Activated naive CD8-positive, alpha-beta T cell treated with anti-CD3 and anti-CD28 coated beads, Interleukin-2, amount 50 U/mL, for 16 hours (primary cell): ENCODE data around the gene WDPCP.
"Not testable (repeated sequence)": the region's sequence is repeated elsewhere in the genome, so short reads cannot be mapped to it uniquely, and the experiment has no call there.

Experiments used
- DNase-seq: peaks from one replicate; pipeline ENCODE4 v3.0.0-alpha.2; 2020; ENCODE audit warnings: low read depth, low spot score

WDPCP gene

GRCh38 chr2:63369146-63369545, 219.1 kb downstream of the WDPCP start:
- no peak for DNase-seq

- no peak for DNase-seq
These were observed 223.4 kb downstream of the WDPCP start for GRCh38 chr2:63364866-63365265.

- not testable (repeated sequence) for DNase-seq
These were observed 230.6 kb downstream of the WDPCP start for GRCh38 chr2:63357722-63358121.

- no peak for DNase-seq
These were observed 240.9 kb downstream of the WDPCP start for GRCh38 chr2:63347361-63347760.

GRCh38 chr2:63346411-63346810, 241.9 kb downstream of the WDPCP start:
- no peak for DNase-seq

- no peak for DNase-seq
These were observed 243.0 kb downstream of the WDPCP start for GRCh38 chr2:63345285-63345633.

GRCh38 chr2:63344575-63345284, 243.5 kb downstream of the WDPCP start:
- DNase-seq: no peak

GRCh38 chr2:63343397-63344109, 244.7 kb downstream of the WDPCP start:
- no peak for DNase-seq

- no peak for DNase-seq
These were observed 247.8 kb downstream of the WDPCP start for GRCh38 chr2:63340443-63340842.

- no peak for DNase-seq
These were observed 253.4 kb downstream of the WDPCP start for GRCh38 chr2:63334910-63335309.

GRCh38 chr2:63326473-63326872, 261.8 kb downstream of the WDPCP start:
- DNase-seq: no peak

GRCh38 chr2:63323662-63324061, 264.6 kb downstream of the WDPCP start:
- DNase-seq: not testable (repeated sequence)

- not testable (repeated sequence) for DNase-seq
These were observed 266.3 kb downstream of the WDPCP start for GRCh38 chr2:63321973-63322372.

GRCh38 chr2:63320669-63321068, 267.6 kb downstream of the WDPCP start:
- DNase-seq: no peak

GRCh38 chr2:63310614-63311013, 277.7 kb downstream of the WDPCP start:
- DNase-seq: no peak

- no peak for DNase-seq
These were observed 286.8 kb downstream of the WDPCP start for GRCh38 chr2:63301481-63301880.

- DNase-seq: no peak
These were observed 287.4 kb downstream of the WDPCP start for GRCh38 chr2:63300835-63301234.

GRCh38 chr2:63287956-63288355, 300.3 kb downstream of the WDPCP start:
- no peak for DNase-seq

- not testable (repeated sequence) for DNase-seq
These were observed 301.8 kb downstream of the WDPCP start for GRCh38 chr2:63286520-63286919.

- no peak for DNase-seq
These were observed 305.0 kb downstream of the WDPCP start for GRCh38 chr2:63283273-63283672.

GRCh38 chr2:63272560-63272959, 315.7 kb downstream of the WDPCP start:
- no peak for DNase-seq

GRCh38 chr2:63270717-63271116, 317.6 kb downstream of the WDPCP start:
- DNase-seq: no peak

- no peak for DNase-seq
These were observed 319.3 kb downstream of the WDPCP start for GRCh38 chr2:63268946-63269345.
